ENCODE results near the gene UBE2J2. TPM values are rescaled to one million over a fixed set of nuclear protein-coding genes. Genes with fewer than 3 reads are reported as not detected.
A peak's percentile ranks its signal among the peaks of the same experiment; 100 is the strongest.
"Not testable (repeated sequence)": the region's sequence is repeated elsewhere in the genome, so short reads cannot be mapped to it uniquely, and the experiment has no call there.

The UBE2J2 gene
- 57.3 TPM for polyA plus RNA-seq (2013, experiment 1 of 2)
- polyA plus RNA-seq (2013, experiment 2 of 2), result 50.0 TPM

DNA sequence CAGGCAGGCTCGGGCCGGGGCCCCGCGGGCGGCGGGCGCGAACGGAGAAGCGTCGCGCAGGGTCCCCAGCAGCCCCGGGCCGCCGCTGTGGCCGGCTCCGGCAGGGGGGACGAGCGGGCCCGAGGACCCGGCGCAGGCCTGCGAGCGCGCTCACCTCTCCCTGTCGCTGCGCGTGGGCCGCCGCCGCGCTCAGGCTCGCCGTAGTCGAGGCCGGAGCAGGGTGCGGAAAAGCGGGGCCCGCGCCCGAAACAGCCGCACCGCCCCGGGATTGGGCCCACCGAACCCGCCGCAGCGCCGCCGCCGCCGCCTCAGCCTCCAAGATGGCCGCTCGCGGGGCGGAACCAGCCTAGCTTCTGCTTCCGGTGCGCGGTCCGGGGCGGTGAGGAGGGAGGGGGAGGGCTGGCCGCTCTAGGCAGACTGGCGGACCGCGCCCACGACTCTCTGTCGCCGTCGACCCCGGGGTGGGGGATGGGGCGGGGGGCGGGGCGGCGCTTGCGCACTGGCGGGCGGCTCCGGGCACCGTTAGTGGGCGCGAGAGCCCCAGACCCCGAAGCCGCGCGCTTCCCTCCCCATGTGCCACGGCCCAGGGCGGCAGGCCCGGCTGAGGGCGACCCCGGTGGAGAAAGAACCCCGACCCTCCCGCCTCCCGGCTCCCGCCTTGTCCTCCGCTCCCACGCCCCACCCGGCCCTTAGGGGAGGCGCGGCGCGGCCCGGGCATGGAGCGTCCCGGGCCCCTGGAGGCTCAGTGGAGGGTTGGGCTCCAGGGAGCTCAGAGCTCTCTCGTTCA is at the start of gene UBE2J2:
UBE2J2 (minus strand) TSS at position 343 of the 787 bp plus-strand sequence. CDS start 5,862 bp downstream, outside the sequence.
- WGBS, result under 1% methylated on average over 103 of the region's 105 CpGs
- Histone ChIP-seq H3K27me3 (ENCODE audit: insufficient read depth, low read length) (no peaks in the 10 kb centered on the region), H3K9ac (ENCODE audit: low read depth, low read length) (peak within 1 kb of the TSS; percentile 98), H3K27ac (ENCODE audit: low read depth, low read length) (peak within 1 kb of the TSS; percentile 68), H3K4me1 (ENCODE audit: insufficient read depth, low read length) (no peaks in the 10 kb centered on the region; the same call in 1 of the 2 replicates), H3K9me3 (ENCODE audit: insufficient read depth, low read depth, low read length) (no peaks in the 10 kb centered on the region), H3K36me3 (ENCODE audit: insufficient read depth, low read length) (peaks cover 10% of the 10 kb centered on the region), H3K4me3 (ENCODE audit: low read length) (peak within 1 kb of the TSS; percentile 95)

DNA sequence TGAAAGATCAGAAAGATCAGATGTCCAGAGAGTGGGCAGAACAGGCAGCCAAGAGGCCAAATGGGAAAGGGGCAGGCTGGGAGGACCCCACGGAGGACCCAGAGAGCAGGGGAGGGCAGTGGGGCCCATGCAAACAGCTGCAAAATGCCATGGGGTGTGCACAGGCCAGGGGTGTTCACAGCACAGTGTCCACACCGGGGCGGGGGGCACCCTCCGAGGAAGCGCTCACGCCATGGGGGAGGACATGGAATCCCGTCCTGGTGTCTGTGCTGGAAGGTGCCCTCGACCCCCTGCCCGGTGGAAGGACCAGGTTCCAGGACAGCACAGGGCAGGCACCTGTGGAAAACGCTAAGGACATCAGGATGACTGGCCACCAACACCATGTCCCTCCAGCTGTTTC is 49.3 kb upstream of the UBE2J2 start:
- Histone ChIP-seq H3K27me3 (ENCODE audit: insufficient read depth, low read length) (no peaks in the 10 kb centered on the region), H3K36me3 (ENCODE audit: insufficient read depth, low read length) (peaks cover 23% of the 10 kb centered on the region), H3K27ac (ENCODE audit: low read depth, low read length) (no peak overlapping the region), H3K4me3 (ENCODE audit: low read length) (no peak overlapping the region), H3K9ac (ENCODE audit: low read depth, low read length) (no peak overlapping the region), H3K9me3 (ENCODE audit: insufficient read depth, low read depth, low read length) (no peaks in the 10 kb centered on the region), H3K4me1 (ENCODE audit: insufficient read depth, low read length) (peaks cover 10% of the 10 kb centered on the region; the same call in 1 of the 2 replicates)
- WGBS, result 94% methylated on average over 10 of the region's 10 CpGs

DNA sequence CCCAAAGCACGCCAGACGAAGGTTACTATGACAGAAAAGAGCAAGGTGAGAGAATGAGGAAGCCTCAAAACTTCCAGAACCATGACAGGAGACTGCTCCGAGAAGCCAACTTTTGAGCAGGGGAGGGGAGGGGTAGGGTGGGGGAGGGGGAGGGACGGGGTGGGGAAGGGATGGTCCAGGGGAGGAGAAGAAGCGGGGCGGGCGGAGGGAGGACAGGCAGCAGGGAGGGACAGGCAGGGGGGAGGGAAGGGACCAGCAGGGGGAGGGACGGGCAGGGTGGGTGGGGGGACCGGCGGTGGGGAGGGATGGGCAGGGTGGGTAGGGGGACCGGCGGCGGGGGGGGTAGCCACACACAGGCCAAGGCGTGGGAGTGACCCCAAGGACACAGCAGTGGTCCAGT is 48.8 kb upstream of the UBE2J2 start:
- Histone ChIP-seq H3K36me3 (ENCODE audit: insufficient read depth, low read length) (peaks cover 27% of the 10 kb centered on the region), H3K9me3 (ENCODE audit: insufficient read depth, low read depth, low read length) (no peaks in the 10 kb centered on the region), H3K27me3 (ENCODE audit: insufficient read depth, low read length) (no peaks in the 10 kb centered on the region), H3K4me3 (ENCODE audit: low read length) (no peak overlapping the region), H3K27ac (ENCODE audit: low read depth, low read length) (no peak overlapping the region), H3K9ac (ENCODE audit: low read depth, low read length) (no peak overlapping the region), H3K4me1 (ENCODE audit: insufficient read depth, low read length) (peaks cover 10% of the 10 kb centered on the region; the same call in 1 of the 2 replicates)
- WGBS, result 88% methylated on average over 8 of the region's 14 CpGs

DNA sequence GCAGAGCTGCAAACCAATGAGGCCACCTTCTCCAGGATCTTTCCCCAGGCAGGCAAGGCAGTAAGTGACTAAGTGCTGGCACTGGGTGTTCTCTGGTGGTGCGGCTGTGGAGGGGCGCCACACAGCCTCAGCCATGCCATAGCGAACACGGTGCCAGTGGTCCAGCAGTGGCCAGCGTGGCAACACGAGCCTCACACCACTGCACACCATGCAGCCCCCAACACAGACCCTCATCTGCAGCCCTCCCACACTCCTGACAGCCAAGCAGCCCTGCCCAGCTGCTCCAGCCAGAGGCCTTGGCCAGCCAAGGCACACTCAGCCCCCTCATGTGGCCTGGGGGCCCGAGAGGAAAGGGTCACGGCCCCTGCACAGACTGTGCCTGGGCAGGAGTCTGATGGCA is 47.8 kb upstream of the UBE2J2 start:
- H3K4me3 ChIP-seq (ENCODE audit: low read length), result no peak overlapping the region
- no peaks in the 10 kb centered on the region for H3K27me3 ChIP-seq (ENCODE audit: insufficient read depth, low read length)
- no peaks in the 10 kb centered on the region for H3K9me3 ChIP-seq (ENCODE audit: insufficient read depth, low read depth, low read length)
- no peak overlapping the region for H3K9ac ChIP-seq (ENCODE audit: low read depth, low read length)
- WGBS, result 90% methylated on average over 8 of the region's 8 CpGs
- peaks cover 10% of the 10 kb centered on the region; the same call in 1 of the 2 replicates for H3K4me1 ChIP-seq (ENCODE audit: insufficient read depth, low read length)
- H3K36me3 ChIP-seq (ENCODE audit: insufficient read depth, low read length), result peaks cover 30% of the 10 kb centered on the region
- no peak overlapping the region for H3K27ac ChIP-seq (ENCODE audit: low read depth, low read length)

DNA sequence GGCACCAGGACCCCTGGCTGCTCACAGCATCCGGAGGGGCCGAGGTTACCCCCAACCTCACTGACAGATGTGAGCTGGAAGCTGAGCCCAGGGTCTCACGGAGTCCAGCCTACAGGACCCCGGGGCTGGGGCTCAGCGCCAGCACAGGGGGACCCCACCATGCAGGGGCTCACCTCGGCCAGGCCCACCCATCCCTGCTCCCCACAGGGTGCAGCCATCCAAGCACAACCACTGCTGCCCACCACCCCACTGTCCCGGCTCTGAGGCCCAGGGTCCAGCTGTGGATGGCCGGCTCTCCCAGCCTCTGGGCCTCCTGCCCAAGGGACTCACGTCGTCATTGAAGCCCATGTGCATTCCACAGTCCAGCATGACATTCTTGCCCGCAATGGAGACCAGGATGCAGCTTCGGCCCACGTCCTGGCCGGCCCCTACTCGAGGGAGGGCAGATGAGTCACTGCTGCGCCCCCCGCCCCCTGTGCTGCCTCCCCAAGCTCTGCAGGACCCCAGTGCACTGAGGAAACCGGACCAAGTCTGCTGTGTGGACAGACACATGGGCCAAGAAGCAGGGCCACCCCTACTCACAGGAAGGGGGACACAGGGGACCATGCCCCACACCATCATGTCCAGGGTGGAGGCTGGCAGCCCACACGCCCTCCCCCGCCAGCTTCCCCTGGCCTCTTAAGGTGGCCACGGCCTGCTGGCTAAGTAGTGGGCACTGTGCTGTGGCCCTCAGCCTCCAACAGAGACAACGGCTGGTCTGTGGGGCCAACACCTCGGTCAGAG is 47.2 kb upstream of the UBE2J2 start:
- Histone ChIP-seq H3K9ac (ENCODE audit: low read depth, low read length) (no peak overlapping the region), H3K4me1 (ENCODE audit: insufficient read depth, low read length) (peaks cover 11% of the 10 kb centered on the region), H3K27ac (ENCODE audit: low read depth, low read length) (no peak overlapping the region), H3K4me3 (ENCODE audit: low read length) (no peak overlapping the region), H3K9me3 (ENCODE audit: insufficient read depth, low read depth, low read length) (no peaks in the 10 kb centered on the region), H3K27me3 (ENCODE audit: insufficient read depth, low read length) (no peaks in the 10 kb centered on the region), H3K36me3 (ENCODE audit: insufficient read depth, low read length) (peaks cover 30% of the 10 kb centered on the region)
- 94% methylated on average over 23 of the region's 23 CpGs for WGBS

DNA sequence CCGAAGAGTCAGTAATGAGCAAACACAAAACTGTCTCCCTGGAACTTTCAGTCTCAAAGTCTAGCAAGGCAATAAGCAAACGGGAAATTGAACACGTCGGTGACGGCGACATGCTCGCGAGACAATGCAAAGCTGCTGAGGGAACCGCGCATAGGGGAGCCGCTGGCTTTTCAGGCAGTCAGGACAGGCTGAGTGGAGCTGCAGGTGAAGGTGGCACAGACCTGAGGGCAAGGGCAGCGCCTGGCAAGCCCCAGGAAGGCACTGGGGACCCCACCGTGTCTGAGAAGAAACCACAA is 45.9 kb upstream of the UBE2J2 start:
- peaks cover 33% of the 10 kb centered on the region for H3K36me3 ChIP-seq (ENCODE audit: insufficient read depth, low read length)

DNA sequence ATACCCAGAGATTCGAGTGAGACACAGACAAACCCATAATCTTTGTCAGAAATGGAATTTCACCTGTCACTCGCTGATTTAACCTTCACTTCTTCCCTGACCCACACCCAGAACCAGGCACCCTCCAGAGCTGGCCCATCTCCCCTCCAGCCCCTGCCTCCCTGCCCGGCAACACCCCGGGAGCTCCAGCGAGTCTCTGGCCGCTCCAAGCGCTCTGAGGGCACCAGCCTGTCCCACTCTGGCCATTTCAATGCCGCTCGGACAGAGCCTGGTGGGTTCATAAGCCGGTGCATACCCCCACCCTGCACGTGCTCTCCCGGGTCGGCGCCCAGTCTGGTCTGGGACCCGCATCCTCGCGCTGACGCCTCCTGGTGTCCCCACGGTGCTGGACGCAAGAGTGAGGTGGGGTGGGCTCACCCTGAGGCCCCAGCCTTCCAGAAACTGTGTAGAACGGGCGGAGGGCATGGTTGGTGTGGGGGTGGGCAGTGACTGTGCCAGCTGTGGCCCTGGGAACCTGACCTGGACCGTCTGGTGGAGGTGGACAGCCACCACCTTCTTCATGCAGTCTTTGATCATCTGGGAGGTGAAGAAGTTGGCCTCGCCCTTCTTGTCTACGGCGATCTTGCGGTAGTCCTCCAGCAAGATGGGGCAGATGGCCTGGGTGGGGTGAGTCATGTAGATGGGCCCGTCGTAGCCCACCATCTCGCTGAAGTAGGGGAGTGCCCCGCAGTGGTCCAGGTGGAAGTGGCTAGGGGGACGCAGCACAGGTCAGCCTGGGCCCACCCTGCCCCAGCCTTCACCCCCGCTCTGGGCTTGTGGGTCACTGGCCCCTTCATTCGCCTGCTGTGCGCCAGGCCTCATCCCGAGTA is 45.4 kb upstream of the UBE2J2 start:
- Histone ChIP-seq H3K4me3 (ENCODE audit: low read length) (no peak overlapping the region), H3K9me3 (ENCODE audit: insufficient read depth, low read depth, low read length) (no peaks in the 10 kb centered on the region), H3K9ac (ENCODE audit: low read depth, low read length) (no peak overlapping the region), H3K27me3 (ENCODE audit: insufficient read depth, low read length) (no peaks in the 10 kb centered on the region), H3K27ac (ENCODE audit: low read depth, low read length) (no peak overlapping the region), H3K36me3 (ENCODE audit: insufficient read depth, low read length) (peaks cover 39% of the 10 kb centered on the region), H3K4me1 (ENCODE audit: insufficient read depth, low read length) (peaks cover 11% of the 10 kb centered on the region)
- 92% methylated on average over 36 of the region's 36 CpGs for WGBS

More for the DNA sequence above, 45.9 kb upstream of the UBE2J2 start:
- H3K9ac ChIP-seq (ENCODE audit: low read depth, low read length), result no peak overlapping the region
- H3K4me1 ChIP-seq (ENCODE audit: insufficient read depth, low read length), result peaks cover 11% of the 10 kb centered on the region
- no peaks in the 10 kb centered on the region for H3K9me3 ChIP-seq (ENCODE audit: insufficient read depth, low read depth, low read length)
- no peak overlapping the region for H3K27ac ChIP-seq (ENCODE audit: low read depth, low read length)
- no peak overlapping the region for H3K4me3 ChIP-seq (ENCODE audit: low read length)
- no peaks in the 10 kb centered on the region for H3K27me3 ChIP-seq (ENCODE audit: insufficient read depth, low read length)
- 95% methylated on average over 13 of the region's 13 CpGs for WGBS

DNA sequence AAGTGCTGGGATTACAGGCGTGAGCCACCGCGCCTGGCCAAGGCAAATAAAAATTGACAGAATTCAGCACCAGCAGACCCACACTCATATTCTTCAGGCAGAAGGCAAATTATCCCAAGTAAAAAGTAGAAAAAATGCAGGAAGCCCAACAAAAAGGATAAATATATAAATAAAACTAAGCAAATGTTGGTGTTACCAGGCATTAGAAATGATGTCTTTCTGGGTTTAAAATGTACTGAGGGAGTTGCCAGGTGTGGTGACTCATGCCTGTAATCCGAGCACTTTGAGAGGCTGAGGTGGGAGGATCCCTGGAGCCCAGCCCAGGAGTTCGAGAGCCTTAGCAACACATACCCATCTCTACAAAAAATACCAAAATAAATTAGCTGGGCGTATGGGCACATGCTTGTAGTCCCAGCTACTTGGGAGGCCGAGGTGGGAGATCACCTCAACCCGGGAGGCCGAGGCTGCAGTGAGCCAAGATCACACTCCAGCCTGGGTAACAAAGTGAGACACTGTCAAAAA is 44.5 kb upstream of the UBE2J2 start:
- H3K4me1 ChIP-seq (ENCODE audit: insufficient read depth, low read length), result peaks cover 11% of the 10 kb centered on the region
- H3K9ac ChIP-seq (ENCODE audit: low read depth, low read length), result no peak overlapping the region
- no peaks in the 10 kb centered on the region for H3K27me3 ChIP-seq (ENCODE audit: insufficient read depth, low read length)
- no peak overlapping the region for H3K4me3 ChIP-seq (ENCODE audit: low read length)
- H3K27ac ChIP-seq (ENCODE audit: low read depth, low read length), result no peak overlapping the region
- WGBS, result 92% methylated on average over 9 of the region's 9 CpGs
- H3K36me3 ChIP-seq (ENCODE audit: insufficient read depth, low read length), result peaks cover 47% of the 10 kb centered on the region
- no peaks in the 10 kb centered on the region for H3K9me3 ChIP-seq (ENCODE audit: insufficient read depth, low read depth, low read length)

DNA sequence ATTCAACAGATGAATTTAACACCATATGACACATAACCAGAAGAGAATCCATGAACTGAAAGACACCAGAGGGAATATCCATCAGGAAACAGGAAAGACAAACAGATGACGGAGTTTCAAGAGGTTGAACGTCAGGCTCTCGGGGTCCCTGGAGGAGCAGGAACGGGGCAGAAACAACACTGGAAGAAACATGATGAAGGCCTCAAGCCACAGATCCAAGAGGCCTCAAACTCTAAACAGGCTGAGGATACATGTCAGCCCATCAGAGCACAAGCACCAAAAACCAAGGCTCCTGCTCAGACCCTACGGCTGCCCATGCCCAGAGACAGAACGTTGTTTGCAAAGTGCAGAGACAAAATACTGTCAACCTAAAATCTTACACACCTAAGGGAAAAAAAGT is 43.8 kb upstream of the UBE2J2 start:
- no peak overlapping the region for H3K9ac ChIP-seq (ENCODE audit: low read depth, low read length)
- H3K9me3 ChIP-seq (ENCODE audit: insufficient read depth, low read depth, low read length), result no peaks in the 10 kb centered on the region

DNA sequence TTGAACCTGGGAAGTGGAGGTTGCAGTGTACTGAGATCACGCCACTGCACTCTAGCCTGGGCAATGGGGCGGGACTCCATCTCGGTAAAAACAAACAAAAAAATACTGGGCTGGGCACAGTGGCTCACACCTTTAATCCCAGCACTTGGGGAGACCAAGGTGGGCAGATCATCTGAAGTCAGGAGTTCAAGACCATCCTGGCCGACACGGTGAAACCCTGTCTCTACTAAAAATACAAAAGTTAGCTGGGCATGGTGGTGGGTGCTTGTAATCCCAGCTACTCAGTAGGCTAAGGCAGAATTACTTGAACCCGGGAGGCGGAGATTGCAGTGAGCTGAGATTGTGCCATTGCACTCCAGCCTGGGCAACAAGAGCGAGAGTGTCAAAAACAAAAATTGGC is 42.5 kb upstream of the UBE2J2 start:
- 91% methylated on average over 8 of the region's 8 CpGs for WGBS
- peaks cover 11% of the 10 kb centered on the region for H3K4me1 ChIP-seq (ENCODE audit: insufficient read depth, low read length)

More for the DNA sequence above, 43.8 kb upstream of the UBE2J2 start:
- Histone ChIP-seq H3K4me3 (ENCODE audit: low read length) (no peak overlapping the region), H3K4me1 (ENCODE audit: insufficient read depth, low read length) (peaks cover 11% of the 10 kb centered on the region), H3K36me3 (ENCODE audit: insufficient read depth, low read length) (peaks cover 55% of the 10 kb centered on the region), H3K27ac (ENCODE audit: low read depth, low read length) (no peak overlapping the region), H3K27me3 (ENCODE audit: insufficient read depth, low read length) (no peaks in the 10 kb centered on the region)
- WGBS, result 94% methylated on average over 6 of the region's 6 CpGs

More for the DNA sequence above, 42.5 kb upstream of the UBE2J2 start:
- H3K4me3 ChIP-seq (ENCODE audit: low read length); H3K27ac ChIP-seq (ENCODE audit: low read depth, low read length); H3K27me3 ChIP-seq (ENCODE audit: insufficient read depth, low read length); H3K9ac ChIP-seq (ENCODE audit: low read depth, low read length); H3K9me3 ChIP-seq (ENCODE audit: insufficient read depth, low read depth, low read length): not testable (repeated sequence)
- peaks cover 65% of the 10 kb centered on the region for H3K36me3 ChIP-seq (ENCODE audit: insufficient read depth, low read length)

All from HUES64 (cell line).